Vagina (tissue), 2 donors: ENCODE measurements around the gene CCDC12.

Experiments used
- POLR2A ChIP-seq, 2 donors: fragments of 450-650 bp; IDR thresholded peaks; one replicate each; pipeline ENCODE4 v1.6.1; 2017; ENCODE audit warnings: antibody characterized with exemption in 2 of 2, mild to moderate bottlenecking in 2 of 2, moderate library complexity in 2 of 2
- POLR2AphosphoS5 ChIP-seq, 2 donors: sonication (generic); formaldehyde crosslinking; IDR thresholded peaks; one replicate each; pipeline ENCODE4 v1.9.0; 2017; ENCODE audit warnings: antibody characterized with exemption in 2 of 2, mild to moderate bottlenecking in 2 of 2, low read depth in 1 of 2; ENCODE audit not compliant: insufficient read depth in 1 of 2
- TF ChIP-seq, protein P1 (sequence below), 3 experiments: fragments of 450-650 bp in 2 of 3; fragments of 200-600 bp in 1 of 3; sonication (generic) in 1 of 3; IDR thresholded peaks; one replicate each; pipeline ENCODE4 v1.5.1; 2017 to 2019; ENCODE audit warnings: antibody characterized with exemption in 3 of 3, mild to moderate bottlenecking in 2 of 3, moderate library complexity in 2 of 3

DNA sequence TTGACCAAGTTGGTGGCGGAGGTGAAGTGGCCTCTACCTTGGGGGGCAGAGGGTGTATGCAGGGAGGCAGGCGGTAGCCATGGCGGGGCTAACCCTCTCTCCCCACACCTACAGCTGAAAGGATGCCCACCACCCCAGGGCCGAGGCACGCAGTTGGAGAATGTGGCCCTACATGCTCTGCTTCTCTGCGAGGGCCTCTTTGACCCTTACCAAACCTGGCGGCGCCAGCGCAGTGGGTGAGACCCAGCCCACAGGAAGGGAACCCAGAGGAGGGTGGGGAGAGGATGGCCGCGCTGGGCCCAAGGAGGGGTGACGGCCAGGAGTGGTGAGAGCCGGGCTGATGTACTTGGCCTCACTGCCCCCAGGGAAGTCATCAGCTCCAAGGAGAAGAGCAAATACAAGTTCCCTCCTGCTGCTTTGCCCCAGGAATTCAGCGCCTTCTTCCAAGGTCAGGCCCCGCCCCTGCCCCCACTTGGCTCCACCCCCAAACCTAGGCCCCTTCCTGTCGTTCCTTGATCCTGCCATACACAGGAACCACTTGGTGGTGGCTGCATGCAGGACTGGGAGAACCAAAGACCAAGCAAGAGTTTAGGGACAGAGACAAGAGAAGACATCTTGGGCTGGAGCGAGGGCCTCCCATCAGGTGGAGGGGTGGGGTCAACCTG, 12.7 kb upstream of the CCDC12 start:
- TF ChIP-seq, protein P1, sequence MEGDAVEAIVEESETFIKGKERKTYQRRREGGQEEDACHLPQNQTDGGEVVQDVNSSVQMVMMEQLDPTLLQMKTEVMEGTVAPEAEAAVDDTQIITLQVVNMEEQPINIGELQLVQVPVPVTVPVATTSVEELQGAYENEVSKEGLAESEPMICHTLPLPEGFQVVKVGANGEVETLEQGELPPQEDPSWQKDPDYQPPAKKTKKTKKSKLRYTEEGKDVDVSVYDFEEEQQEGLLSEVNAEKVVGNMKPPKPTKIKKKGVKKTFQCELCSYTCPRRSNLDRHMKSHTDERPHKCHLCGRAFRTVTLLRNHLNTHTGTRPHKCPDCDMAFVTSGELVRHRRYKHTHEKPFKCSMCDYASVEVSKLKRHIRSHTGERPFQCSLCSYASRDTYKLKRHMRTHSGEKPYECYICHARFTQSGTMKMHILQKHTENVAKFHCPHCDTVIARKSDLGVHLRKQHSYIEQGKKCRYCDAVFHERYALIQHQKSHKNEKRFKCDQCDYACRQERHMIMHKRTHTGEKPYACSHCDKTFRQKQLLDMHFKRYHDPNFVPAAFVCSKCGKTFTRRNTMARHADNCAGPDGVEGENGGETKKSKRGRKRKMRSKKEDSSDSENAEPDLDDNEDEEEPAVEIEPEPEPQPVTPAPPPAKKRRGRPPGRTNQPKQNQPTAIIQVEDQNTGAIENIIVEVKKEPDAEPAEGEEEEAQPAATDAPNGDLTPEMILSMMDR (IDR thresholded peaks at IDR 0.05) = no peak
- TF ChIP-seq POLR2AphosphoS5 (IDR thresholded peaks at IDR 0.05; ENCODE audit: insufficient read depth in 1 of 2, low read depth in 1 of 2) = no peak
- TF ChIP-seq POLR2A (IDR thresholded peaks at IDR 0.05) = no peak
